ENCODE measurements around the gene EPB41L4A. TPM values are rescaled to one million over a fixed set of nuclear protein-coding genes. Genes with fewer than 3 reads are reported as not detected.
A peak's percentile ranks its signal among the peaks of the same experiment; 100 is the strongest.
"Not testable (repeated sequence)": the region's sequence is repeated elsewhere in the genome, so short reads cannot be mapped to it uniquely, and the experiment has no call there.

The EPB41L4A gene, protein sequence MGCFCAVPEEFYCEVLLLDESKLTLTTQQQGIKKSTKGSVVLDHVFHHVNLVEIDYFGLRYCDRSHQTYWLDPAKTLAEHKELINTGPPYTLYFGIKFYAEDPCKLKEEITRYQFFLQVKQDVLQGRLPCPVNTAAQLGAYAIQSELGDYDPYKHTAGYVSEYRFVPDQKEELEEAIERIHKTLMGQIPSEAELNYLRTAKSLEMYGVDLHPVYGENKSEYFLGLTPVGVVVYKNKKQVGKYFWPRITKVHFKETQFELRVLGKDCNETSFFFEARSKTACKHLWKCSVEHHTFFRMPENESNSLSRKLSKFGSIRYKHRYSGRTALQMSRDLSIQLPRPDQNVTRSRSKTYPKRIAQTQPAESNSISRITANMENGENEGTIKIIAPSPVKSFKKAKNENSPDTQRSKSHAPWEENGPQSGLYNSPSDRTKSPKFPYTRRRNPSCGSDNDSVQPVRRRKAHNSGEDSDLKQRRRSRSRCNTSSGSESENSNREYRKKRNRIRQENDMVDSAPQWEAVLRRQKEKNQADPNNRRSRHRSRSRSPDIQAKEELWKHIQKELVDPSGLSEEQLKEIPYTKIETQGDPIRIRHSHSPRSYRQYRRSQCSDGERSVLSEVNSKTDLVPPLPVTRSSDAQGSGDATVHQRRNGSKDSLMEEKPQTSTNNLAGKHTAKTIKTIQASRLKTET
- 8.2 and 10.5 TPM in 2 replicates for total RNA-seq
- polyA plus RNA-seq = 14.4 and 15.6 TPM in 2 replicates

DNA sequence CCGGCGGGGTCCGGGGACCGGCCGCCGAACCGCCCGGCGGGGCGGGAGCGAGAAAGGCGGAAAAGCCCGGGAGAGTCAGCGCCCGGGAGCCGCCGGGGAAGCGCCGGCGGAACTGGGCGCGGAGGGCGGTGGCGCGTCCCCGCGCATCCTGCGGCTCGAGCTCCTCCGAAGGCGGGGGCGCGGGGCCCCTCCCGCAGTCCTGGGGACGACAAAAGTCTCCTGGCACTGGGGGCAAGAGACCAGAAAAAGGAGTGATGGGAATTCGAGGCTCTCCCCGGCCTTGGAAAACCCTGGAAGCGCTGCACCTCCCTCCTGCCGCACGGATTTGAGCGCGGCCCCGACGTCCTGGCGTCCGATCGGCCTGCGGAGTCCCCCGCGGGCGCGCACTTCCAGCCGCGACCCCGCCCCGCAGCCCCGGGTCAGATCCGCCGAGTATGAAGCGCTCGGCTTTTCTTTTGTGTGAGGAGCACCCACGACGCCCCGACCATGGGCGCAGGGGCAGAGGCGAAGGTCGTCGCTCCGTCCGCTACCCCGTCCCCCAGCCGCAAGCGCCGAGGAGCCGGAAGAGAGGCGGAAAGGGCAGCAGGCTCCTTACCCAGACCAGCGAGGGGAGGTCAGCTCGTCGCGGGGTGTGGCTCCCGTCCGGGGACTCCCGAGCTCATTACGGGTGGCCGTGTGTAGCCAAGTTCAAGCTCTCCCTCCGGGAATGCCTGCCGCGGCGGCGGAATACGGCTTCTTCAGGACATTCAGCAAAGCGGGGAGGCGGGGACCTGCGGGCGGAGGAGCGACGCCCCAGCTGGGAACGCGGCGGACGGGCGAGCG lies at the start of gene EPB41L4A:
Gene EPB41L4A (minus strand): TSS at position 114 of the 822 bp plus-strand sequence. CDS start 238 bp downstream, outside the sequence.
- peaks cover 32% of the 10 kb centered on the region for H3K27me3 ChIP-seq
- H3K27ac ChIP-seq = peak within 1 kb of the TSS; percentile 21
- H3K36me3 ChIP-seq = no peaks in the 10 kb centered on the region
- H3K4me1 ChIP-seq (ENCODE audit: low read depth) = peaks cover 9% of the 10 kb centered on the region
- DNase-seq (ENCODE audit: low read depth in 1 of 2, low spot score in 1 of 2) = peak; percentile 55 to 74
- TF ChIP-seq, protein P1, sequence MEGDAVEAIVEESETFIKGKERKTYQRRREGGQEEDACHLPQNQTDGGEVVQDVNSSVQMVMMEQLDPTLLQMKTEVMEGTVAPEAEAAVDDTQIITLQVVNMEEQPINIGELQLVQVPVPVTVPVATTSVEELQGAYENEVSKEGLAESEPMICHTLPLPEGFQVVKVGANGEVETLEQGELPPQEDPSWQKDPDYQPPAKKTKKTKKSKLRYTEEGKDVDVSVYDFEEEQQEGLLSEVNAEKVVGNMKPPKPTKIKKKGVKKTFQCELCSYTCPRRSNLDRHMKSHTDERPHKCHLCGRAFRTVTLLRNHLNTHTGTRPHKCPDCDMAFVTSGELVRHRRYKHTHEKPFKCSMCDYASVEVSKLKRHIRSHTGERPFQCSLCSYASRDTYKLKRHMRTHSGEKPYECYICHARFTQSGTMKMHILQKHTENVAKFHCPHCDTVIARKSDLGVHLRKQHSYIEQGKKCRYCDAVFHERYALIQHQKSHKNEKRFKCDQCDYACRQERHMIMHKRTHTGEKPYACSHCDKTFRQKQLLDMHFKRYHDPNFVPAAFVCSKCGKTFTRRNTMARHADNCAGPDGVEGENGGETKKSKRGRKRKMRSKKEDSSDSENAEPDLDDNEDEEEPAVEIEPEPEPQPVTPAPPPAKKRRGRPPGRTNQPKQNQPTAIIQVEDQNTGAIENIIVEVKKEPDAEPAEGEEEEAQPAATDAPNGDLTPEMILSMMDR (IDR thresholded peaks at IDR 0.05; ENCODE audit: low read depth, low read length) = no peak
- H3K4me3 ChIP-seq = peak within 1 kb of the TSS; percentile 86
- H3K9me3 ChIP-seq (ENCODE audit: low read depth) = no peaks in the 10 kb centered on the region

DNA sequence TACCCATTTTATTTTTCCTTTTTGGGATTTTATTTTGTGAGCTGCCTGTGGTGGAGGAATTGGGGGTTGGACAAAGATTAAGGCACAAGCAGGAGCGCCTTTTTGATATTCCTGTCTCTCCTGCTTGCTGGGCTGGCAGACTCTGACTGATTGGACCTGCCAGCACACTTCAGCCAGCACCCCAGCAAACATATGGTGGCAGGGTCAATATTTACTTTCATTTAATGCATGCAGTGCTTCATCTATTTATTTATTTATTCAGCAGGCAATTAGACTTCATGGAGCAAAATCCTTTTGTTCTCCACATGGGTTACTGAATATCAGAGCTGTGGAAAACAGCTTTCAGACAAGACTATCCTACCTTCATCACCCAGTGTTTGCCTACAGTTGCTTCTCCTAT lies 48.4 kb upstream of the EPB41L4A start:
- Histone ChIP-seq H3K4me1 (ENCODE audit: low read depth) (no peaks in the 10 kb centered on the region), H3K36me3 (no peaks in the 10 kb centered on the region), H3K27ac (no peak overlapping the region), H3K27me3 (no peaks in the 10 kb centered on the region), H3K9me3 (ENCODE audit: low read depth) (no peaks in the 10 kb centered on the region), H3K4me3 (no peak overlapping the region)
- TF ChIP-seq, protein P1 (IDR thresholded peaks at IDR 0.05; ENCODE audit: low read depth, low read length) = no peak
- DNase-seq (ENCODE audit: low read depth in 1 of 2, low spot score in 1 of 2) = no peak

DNA sequence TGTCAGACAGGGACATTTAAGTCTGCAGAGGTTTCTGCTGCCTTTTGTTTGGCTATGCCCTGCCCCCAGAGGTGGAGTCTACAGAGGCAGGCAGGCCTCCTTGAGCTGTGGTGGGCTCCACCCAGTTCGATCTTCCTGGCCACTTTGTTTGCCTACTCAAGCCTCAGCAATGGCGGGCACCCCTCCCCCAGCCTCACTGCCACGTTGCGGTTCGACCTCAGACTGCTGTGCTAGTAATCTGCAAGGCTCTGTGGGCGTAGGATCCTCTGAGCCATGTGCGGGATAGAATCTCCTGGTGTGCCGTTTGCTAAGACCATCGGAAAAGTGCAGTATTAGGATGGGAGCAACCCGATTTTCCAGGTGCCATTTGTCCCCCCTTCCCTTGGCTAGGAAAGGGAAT lies 47.2 kb upstream of the EPB41L4A start:
- not testable (repeated sequence) for H3K27ac ChIP-seq; H3K4me3 ChIP-seq; DNase-seq (ENCODE audit: low read depth in 1 of 2, low spot score in 1 of 2); H3K27me3 ChIP-seq; H3K4me1 ChIP-seq (ENCODE audit: low read depth); H3K36me3 ChIP-seq; H3K9me3 ChIP-seq (ENCODE audit: low read depth)

DNA sequence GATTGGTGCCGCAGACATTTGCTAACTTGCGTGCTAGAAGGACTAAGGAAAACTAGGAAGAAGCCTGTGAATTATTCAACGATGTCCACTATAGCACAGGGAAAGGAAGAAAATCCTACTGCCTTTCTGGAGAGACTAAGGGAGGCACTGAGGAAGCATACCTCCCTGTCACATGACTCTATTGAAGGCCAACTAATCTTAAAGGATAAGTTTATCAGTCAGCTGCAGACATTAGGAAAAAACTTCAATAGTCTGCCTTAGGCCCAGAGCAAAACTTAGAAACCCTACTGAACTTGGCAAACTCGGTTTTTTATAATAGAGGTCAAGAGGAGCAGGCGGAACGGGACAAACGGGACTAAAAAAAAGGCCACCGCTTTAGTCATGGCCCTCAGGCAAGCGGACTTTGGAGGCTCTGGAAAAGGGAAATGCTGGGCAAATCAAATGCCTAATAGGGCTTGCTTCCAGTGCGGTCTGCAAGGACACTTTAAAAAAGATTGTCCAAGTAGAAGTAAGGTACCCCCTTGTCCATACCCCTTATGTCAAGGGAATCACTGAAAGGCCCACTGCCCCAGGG lies 28.2 kb upstream of the EPB41L4A start:
- DNase-seq (ENCODE audit: low read depth in 1 of 2, low spot score in 1 of 2); H3K4me3 ChIP-seq; H3K4me1 ChIP-seq (ENCODE audit: low read depth); H3K36me3 ChIP-seq; H3K27ac ChIP-seq; H3K9me3 ChIP-seq (ENCODE audit: low read depth); H3K27me3 ChIP-seq: not testable (repeated sequence)

DNA sequence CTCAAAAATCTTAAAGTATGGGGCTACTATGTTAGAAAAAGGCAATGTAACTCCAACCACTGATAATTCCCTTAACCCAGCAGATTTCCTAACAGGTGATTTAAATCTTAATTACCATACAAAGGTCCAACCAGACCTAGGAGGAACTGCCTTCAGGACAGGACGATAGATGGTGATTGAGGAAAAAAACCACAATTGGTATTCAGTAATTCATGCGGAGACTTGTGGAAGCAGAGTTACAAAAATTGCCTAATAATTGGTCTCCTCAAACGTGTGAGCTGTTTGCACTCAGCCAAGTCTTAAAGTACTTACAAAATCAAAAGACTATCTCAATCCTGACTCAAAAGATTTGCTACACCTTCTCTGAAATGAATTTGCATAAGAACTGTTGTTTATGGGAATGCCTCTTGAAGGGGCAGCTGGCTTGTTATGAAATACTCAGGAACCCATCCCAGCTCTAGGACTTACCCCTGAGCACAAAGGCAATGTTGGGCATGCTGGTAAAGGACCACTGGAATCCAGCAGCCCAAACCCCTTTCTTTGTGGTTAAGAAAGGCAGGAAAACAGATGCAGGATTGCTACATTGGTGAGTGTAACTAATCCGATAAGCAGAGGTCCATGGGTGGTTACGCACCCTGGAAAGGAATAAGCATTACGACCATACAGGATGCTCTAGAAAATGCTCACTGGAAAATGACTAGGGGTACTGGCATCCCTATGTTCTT lies 26.7 kb upstream of the EPB41L4A start:
- no peaks in the 10 kb centered on the region for H3K36me3 ChIP-seq
- no peaks in the 10 kb centered on the region for H3K4me1 ChIP-seq (ENCODE audit: low read depth)
- no peak overlapping the region for H3K4me3 ChIP-seq
- DNase-seq (ENCODE audit: low read depth in 1 of 2, low spot score in 1 of 2) = no peak
- H3K27ac ChIP-seq = no peak overlapping the region
- H3K9me3 ChIP-seq (ENCODE audit: low read depth) = no peaks in the 10 kb centered on the region
- H3K27me3 ChIP-seq = no peaks in the 10 kb centered on the region
- TF ChIP-seq, protein P1 (IDR thresholded peaks at IDR 0.05; ENCODE audit: low read depth, low read length) = no peak

DNA sequence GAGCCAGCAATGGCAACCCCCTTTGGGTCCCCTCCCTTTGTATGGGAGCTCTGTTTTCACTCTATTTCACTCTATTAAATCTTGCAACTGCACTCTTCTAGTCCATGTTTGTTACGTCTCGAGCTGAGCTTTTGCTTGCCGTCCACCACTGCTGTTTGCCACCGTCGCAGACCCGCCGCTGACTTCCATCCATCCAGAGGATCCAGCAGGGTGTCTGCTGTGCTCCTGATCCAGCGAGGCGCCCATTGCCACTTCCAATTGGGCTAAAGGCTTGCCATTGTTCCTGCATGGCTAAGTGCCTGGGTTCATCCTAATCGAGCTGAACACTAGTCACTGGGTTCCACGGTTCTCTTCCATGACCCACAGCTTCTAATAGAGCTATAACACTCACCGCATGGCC lies 24.9 kb upstream of the EPB41L4A start:
- not testable (repeated sequence) for H3K9me3 ChIP-seq (ENCODE audit: low read depth); H3K36me3 ChIP-seq; H3K27ac ChIP-seq; H3K4me3 ChIP-seq; H3K27me3 ChIP-seq; H3K4me1 ChIP-seq (ENCODE audit: low read depth); DNase-seq (ENCODE audit: low read depth in 1 of 2, low spot score in 1 of 2)

All from cardiac muscle cell (in vitro differentiated cells and primary cell).